22Rv1 (cell line): ENCODE results near the gene KCNQ1.

Source experiments
- H3K27ac ChIP-seq: fragments of 450-650 bp; 2 replicates; pipeline ENCODE4 v1.5.1; 2017
- ZFX ChIP-seq: fragments of 450-650 bp; IDR thresholded peaks from 2 replicates; pipeline ENCODE4 v1.6.1; 2017; ENCODE audit warnings: antibody characterized with exemption, borderline replicate concordance
- TF ChIP-seq, protein P1 (sequence below): fragments of 450-650 bp; IDR thresholded peaks from 2 replicates; pipeline ENCODE4 v1.5.1; 2017; ENCODE audit warnings: mild to moderate bottlenecking

Gene KCNQ1

DNA sequence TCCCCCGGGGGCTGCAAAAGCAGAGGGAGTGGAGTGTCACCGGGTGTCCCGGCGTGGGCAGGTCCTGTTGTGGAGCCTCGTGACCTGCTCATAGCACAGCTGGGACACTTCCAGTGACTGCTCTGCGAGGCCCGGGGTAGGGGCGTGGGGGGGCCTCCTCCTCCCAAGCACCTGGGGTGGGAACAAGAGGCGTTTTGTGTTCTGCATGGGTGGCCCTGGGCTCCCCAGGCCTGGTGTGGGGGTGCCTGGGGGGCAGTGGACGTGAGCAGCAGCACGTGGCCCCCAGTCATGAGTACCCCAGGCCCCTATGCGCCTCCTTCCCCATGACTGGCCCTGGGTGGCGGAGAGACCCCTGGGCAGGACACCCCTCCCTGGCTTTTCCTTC, 104.7 kb downstream of the KCNQ1 start:
- H3K27ac ChIP-seq, result no peak overlapping the region
- TF ChIP-seq, protein P1, sequence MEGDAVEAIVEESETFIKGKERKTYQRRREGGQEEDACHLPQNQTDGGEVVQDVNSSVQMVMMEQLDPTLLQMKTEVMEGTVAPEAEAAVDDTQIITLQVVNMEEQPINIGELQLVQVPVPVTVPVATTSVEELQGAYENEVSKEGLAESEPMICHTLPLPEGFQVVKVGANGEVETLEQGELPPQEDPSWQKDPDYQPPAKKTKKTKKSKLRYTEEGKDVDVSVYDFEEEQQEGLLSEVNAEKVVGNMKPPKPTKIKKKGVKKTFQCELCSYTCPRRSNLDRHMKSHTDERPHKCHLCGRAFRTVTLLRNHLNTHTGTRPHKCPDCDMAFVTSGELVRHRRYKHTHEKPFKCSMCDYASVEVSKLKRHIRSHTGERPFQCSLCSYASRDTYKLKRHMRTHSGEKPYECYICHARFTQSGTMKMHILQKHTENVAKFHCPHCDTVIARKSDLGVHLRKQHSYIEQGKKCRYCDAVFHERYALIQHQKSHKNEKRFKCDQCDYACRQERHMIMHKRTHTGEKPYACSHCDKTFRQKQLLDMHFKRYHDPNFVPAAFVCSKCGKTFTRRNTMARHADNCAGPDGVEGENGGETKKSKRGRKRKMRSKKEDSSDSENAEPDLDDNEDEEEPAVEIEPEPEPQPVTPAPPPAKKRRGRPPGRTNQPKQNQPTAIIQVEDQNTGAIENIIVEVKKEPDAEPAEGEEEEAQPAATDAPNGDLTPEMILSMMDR, result no peak
- TF ChIP-seq ZFX, result no peak

DNA sequence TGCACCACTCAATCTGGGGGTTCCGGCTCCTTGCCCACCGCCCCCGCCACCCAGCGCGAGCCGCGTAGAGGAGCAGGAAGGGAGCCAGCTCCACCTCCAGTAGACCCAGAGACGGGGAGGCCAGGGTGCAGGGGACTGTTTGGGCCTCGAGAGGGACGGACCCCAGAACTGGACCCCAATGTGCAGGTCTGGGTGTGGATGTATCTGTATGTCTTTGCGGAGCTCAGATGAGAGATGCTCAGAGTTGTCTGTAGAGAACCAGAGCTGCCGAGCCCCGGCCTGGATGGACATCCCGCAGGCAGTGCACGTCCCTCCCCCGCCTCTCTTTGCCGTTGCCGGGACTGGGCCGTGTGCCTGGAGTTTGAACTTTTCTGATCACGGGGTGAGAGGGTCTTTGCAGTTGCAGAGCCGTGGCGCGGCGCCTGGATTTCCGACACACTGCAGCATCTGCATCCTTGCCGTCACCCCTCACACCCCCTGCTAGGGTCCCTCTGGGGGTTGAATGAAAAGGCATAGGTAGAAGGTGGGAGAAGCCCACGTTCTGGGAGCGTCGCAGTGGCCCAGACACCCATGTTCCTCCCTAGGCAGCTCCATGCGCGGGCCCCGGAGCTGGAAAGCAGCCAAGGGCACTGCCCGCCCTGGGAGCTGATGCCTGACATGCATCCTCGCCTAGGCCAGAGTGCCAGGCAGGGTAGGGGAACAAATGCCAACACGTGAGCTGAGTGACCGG, 105.2 kb downstream of the KCNQ1 start:
- H3K27ac ChIP-seq, result no peak overlapping the region
- TF ChIP-seq, protein P1, result no peak
- no peak for TF ChIP-seq ZFX

DNA sequence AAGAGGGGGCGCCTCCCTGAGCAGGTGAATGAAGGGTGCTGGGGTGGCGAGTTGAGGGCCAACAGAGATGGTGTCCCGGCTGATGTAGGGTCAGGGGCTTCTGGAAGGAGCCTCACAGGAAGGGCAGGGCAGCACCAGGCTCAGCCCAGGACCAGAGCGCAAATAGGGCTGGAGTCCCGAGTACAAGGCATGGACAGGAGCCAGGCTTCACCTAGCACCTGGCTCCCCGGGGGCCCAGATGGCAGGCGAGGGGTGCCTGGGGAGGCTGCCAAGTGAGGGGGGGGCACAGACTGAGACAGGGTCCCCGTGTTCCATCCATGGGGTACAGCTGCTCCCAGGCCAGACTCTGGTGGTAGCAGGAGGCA, 105.8 kb downstream of the KCNQ1 start:
- no peak for TF ChIP-seq ZFX
- TF ChIP-seq, protein P1, result no peak
- H3K27ac ChIP-seq, result no peak overlapping the region

DNA sequence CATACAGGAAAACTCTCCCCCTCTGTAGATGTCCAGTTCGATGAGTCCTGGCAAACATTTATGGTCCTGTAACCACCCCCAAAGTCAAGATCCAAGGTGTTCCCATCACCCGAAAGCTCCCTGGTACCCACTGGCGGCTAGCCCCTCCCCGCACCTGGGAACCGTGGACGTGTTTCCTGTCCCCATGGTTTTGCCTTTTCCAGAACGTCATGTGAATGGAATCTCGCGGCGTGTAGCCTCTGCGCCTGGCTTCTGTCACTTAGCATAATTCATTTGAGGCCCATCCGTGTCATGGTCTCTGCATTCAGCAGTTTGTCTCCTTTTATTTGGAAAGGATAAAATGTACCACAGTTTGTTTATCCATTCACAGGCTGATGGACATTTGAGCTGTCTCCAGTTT, 106.3 kb downstream of the KCNQ1 start:
- no peak overlapping the region for H3K27ac ChIP-seq
- TF ChIP-seq, protein P1, result no peak
- no peak for TF ChIP-seq ZFX

DNA sequence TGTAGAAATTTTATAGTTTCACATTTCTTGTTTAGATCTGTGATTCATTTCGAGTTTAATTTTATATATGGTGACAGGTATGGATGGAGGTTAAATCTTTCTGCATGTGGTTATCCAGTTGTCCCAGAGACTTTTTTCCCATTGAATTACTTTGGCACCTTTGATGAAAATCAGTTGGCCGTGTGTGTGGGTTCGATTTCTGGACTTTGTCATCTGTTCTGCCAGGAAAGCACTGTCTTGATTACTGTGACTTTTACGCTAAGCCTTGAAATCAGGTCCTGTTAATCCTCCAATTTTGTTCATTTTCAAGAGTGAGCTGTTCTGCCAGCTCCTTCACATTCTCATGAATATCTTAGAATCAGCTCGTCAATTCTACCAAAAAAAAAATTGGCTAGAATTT, 107.4 kb downstream of the KCNQ1 start:
- no peak for TF ChIP-seq ZFX
- TF ChIP-seq, protein P1, result no peak
- no peak overlapping the region for H3K27ac ChIP-seq

DNA sequence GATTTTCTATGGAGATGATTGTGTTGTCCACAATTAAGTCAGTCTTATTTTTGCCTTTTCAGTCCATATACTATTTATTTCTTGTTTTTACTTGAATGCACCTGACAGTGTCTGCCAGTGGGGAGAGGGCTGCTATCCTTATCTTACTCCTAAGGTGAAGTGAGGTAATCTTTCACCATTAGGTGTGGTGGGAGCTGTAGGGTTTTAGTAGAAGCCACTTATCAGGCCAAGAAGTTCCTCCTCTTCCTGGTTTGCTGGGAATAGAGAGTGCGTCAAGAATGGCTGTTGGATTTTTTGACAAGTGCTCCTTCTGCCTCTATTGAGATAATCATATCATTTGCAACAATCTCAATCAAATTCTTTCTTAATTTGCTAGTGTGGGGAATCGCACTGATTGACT, 108.4 kb downstream of the KCNQ1 start:
- no peak overlapping the region for H3K27ac ChIP-seq
- TF ChIP-seq, protein P1, result no peak
- no peak for TF ChIP-seq ZFX

DNA sequence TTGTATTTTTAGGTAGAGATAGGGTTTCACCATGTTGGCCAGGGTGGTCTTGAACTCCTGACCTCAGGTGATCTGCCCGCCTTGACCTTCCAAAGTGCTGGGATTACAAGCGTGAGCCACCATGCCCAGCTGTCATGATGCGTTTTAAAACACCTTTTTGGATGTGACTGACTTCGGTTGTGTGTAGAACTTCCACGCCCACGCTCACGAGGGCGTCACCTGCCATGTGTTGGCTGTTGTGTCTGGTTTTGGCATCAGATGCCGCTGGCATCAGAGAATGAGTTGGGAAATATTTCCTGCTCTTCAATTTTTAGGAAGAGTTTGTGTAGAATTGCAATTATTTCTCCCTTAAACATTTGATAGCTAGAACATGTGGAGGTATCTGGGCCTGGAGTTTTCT, 109.1 kb downstream of the KCNQ1 start:
- no peak for TF ChIP-seq ZFX
- TF ChIP-seq, protein P1, result no peak
- no peak overlapping the region for H3K27ac ChIP-seq
